ENCODE measurements around the gene ATP6V1B1. TPM values are rescaled to one million over a fixed set of nuclear protein-coding genes. Genes with fewer than 3 reads are reported as not detected.

Gene ATP6V1B1
- total RNA-seq, 1 donor from 2014 or later: not detected

- DNase-seq (ENCODE audit: extremely low spot score in 2 of 2): peak; percentile 70 to 79
- intact Hi-C loops (cut with DNase I): no loop called here
- Histone ChIP-seq H3K36me3 (peaks cover 0 to 21% of the 10 kb centered on the region in 2 donors), H3K4me3 (no peak overlapping the region), H3K27me3 (no peaks in the 10 kb centered on the region), H3K9me3 (no peaks in the 10 kb centered on the region), H3K27ac (no peak overlapping the region), H3K4me1 (no peaks in the 10 kb centered on the region)
- TF ChIP-seq CTCF (IDR thresholded peaks at IDR 0.05) (no peak), POLR2AphosphoS5 (IDR thresholded peaks at IDR 0.05; ENCODE audit: insufficient read depth in 1 of 2, low read depth in 1 of 2) (no peak), POLR2A (IDR thresholded peaks at IDR 0.05) (no peak)
These were observed 50.9 kb downstream of the ATP6V1B1 start for GRCh38 chr2:70986499-70987189.

DNA sequence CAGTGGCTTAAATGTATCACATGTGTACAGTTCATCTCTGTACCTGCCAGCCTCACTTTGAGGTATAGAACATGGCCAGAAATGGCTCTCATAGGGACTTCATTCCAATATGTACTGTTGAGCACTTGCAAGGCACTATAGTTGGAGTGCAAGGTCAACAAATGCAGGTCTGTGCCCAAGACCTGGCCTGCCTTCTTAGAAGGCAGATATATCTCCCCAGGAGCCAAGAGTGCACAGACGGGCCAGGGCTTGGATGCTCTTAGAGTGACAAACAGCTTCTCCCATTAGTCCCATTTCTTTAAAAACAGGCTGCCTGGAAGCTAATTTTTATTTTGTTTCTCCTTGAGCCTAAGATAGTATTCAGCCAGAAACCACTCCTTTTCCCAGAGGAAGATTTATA, 51.7 kb downstream of the ATP6V1B1 start:
- intact Hi-C loops (cut with DNase I): no loop called here
- no peak for TF ChIP-seq POLR2AphosphoS5 (IDR thresholded peaks at IDR 0.05; ENCODE audit: insufficient read depth in 1 of 2, low read depth in 1 of 2)
- no peak for TF ChIP-seq CTCF (IDR thresholded peaks at IDR 0.05)
- no peak for TF ChIP-seq POLR2A (IDR thresholded peaks at IDR 0.05)
- Histone ChIP-seq H3K27me3 (no peaks in the 10 kb centered on the region), H3K27ac (no peak overlapping the region), H3K4me1 (no peaks in the 10 kb centered on the region), H3K4me3 (no peak overlapping the region), H3K9me3 (no peaks in the 10 kb centered on the region), H3K36me3 (peaks cover 0 to 21% of the 10 kb centered on the region in 2 donors)
- no peak for DNase-seq (ENCODE audit: extremely low spot score in 2 of 2)

- no peak for TF ChIP-seq POLR2A (IDR thresholded peaks at IDR 0.05)
- TF ChIP-seq CTCF (IDR thresholded peaks at IDR 0.05): no peak
- no peak for TF ChIP-seq POLR2AphosphoS5 (IDR thresholded peaks at IDR 0.05; ENCODE audit: insufficient read depth in 1 of 2, low read depth in 1 of 2)
- DNase-seq (ENCODE audit: extremely low spot score in 2 of 2): peak; percentile 67 to 79
- Histone ChIP-seq H3K27me3 (no peaks in the 10 kb centered on the region), H3K4me3 (no peak overlapping the region), H3K36me3 (peaks cover 0 to 21% of the 10 kb centered on the region in 2 donors), H3K4me1 (peaks cover 7% of the 10 kb centered on the region), H3K27ac (no peak overlapping the region), H3K9me3 (no peaks in the 10 kb centered on the region)
- intact Hi-C loops (cut with DNase I): no loop called here
These were observed 52.5 kb downstream of the ATP6V1B1 start for GRCh38 chr2:70988151-70988550.

GRCh38 chr2:70988726-70989648, 53.3 kb downstream of the ATP6V1B1 start:
- Histone ChIP-seq H3K27me3 (no peaks in the 10 kb centered on the region), H3K9me3 (no peaks in the 10 kb centered on the region), H3K4me3 (no peak overlapping the region), H3K4me1 (peaks cover 15% of the 10 kb centered on the region), H3K36me3 (peaks cover 0 to 21% of the 10 kb centered on the region in 2 donors), H3K27ac (no peak overlapping the region)
- intact Hi-C loops (cut with DNase I): no loop called here
- TF ChIP-seq POLR2A (IDR thresholded peaks at IDR 0.05) (no peak), POLR2AphosphoS5 (IDR thresholded peaks at IDR 0.05; ENCODE audit: insufficient read depth in 1 of 2, low read depth in 1 of 2) (no peak), CTCF (IDR thresholded peaks at IDR 0.05) (no peak)
- peak; percentile 67 to 83 for DNase-seq (ENCODE audit: extremely low spot score in 2 of 2)
